CD1c-positive myeloid dendritic cell (primary cell): ENCODE measurements around the gene IL11RA.

Source experiments
- DNase-seq: peaks from one replicate; pipeline ENCODE4 v3.0.0-alpha.2; 2016; ENCODE audit errors: extremely low spot score

IL11RA gene

GRCh38 chr9:34651876-34652601 lies at the start of gene IL11RA:
TSS of gene IL11RA (plus strand) at chr9:34652185. CDS start at chr9:34655218, 3,033 bp downstream.
- peak; percentile 60 for DNase-seq

GRCh38 chr9:34603610-34604231 lies 48.3 kb upstream of the IL11RA start:
- peak; percentile 84 for DNase-seq

- no peak for DNase-seq
Measured at GRCh38 chr9:34606190-34606589, 45.8 kb upstream of the IL11RA start.

- no peak for DNase-seq
Measured at GRCh38 chr9:34606905-34607304, 45.1 kb upstream of the IL11RA start.

- no peak for DNase-seq
Measured at GRCh38 chr9:34607331-34607730, 44.7 kb upstream of the IL11RA start.

GRCh38 chr9:34610434-34611206 lies 41.4 kb upstream of the IL11RA start:
- peak; percentile 44 for DNase-seq

- no peak for DNase-seq
Measured at GRCh38 chr9:34611251-34611810, 40.7 kb upstream of the IL11RA start.

- peak; percentile 96 for DNase-seq
Measured at GRCh38 chr9:34611811-34612787, 39.9 kb upstream of the IL11RA start, which contains the start of gene RPP25L. TSS of gene RPP25L (minus strand) at chr9:34612097. CDS start at chr9:34611296, 801 bp downstream.

GRCh38 chr9:34612788-34613390 lies 39.1 kb upstream of the IL11RA start:
- peak; percentile 88 for DNase-seq

GRCh38 chr9:34615132-34615531 lies 36.9 kb upstream of the IL11RA start:
- no peak for DNase-seq

- DNase-seq, result peak; percentile 97
Measured at GRCh38 chr9:34620061-34620994, 31.7 kb upstream of the IL11RA start, which contains the start of gene DCTN3. TSS of gene DCTN3 (minus strand) at chr9:34620495. CDS start at chr9:34620464, 31 bp downstream.

GRCh38 chr9:34623374-34624235 lies 28.4 kb upstream of the IL11RA start:
- no peak for DNase-seq

- no peak for DNase-seq
Measured at GRCh38 chr9:34624475-34625185, 27.4 kb upstream of the IL11RA start.

GRCh38 chr9:34625186-34625486 lies 26.8 kb upstream of the IL11RA start:
- DNase-seq, result no peak

GRCh38 chr9:34627716-34628655 lies 24.0 kb upstream of the IL11RA start:
- no peak for DNase-seq

GRCh38 chr9:34628656-34629490 lies 23.1 kb upstream of the IL11RA start, which contains the start of gene ARID3C:
TSS of gene ARID3C (minus strand) at chr9:34629066. CDS start at chr9:34628014, 1,052 bp downstream.
- DNase-seq, result peak; percentile 48
